IPS-18a (cell line): ENCODE results near the gene ITGB1.
"Not testable (repeated sequence)": the region's sequence is repeated elsewhere in the genome, so short reads cannot be mapped to it uniquely, and the experiment has no call there.

Source experiments
- H3K27ac ChIP-seq: one replicate; pipeline ENCODE4 v1.5.1; 2013; ENCODE audit warnings: low read length
- H3K27me3 ChIP-seq: one replicate; pipeline ENCODE4 v1.6.1; 2013; ENCODE audit warnings: mild to moderate bottlenecking, low read length; ENCODE audit not compliant: control insufficient read depth, insufficient read depth
- H3K36me3 ChIP-seq: one replicate; pipeline ENCODE4 v1.6.1; 2013; ENCODE audit warnings: low read depth, low read length; ENCODE audit not compliant: control insufficient read depth
- H3K4me1 ChIP-seq: one replicate; pipeline ENCODE4 v1.6.1; 2013; ENCODE audit warnings: low read depth, low read length; ENCODE audit not compliant: control insufficient read depth
- H3K4me3 ChIP-seq: one replicate; pipeline ENCODE4 v1.5.1; 2013; ENCODE audit warnings: low read length
- H3K9ac ChIP-seq: one replicate; pipeline ENCODE4 v1.6.1; 2013; ENCODE audit warnings: mild to moderate bottlenecking, low read length, moderate library complexity
- H3K9me3 ChIP-seq: one replicate; pipeline ENCODE4 v1.6.1; 2013; ENCODE audit warnings: low read depth, low read length; ENCODE audit not compliant: control insufficient read depth

Gene ITGB1

GRCh38 chr10:32987172-32987571 is 29.1 kb upstream of the ITGB1 start:
- Histone ChIP-seq H3K27me3 (no peaks in the 10 kb centered on the region), H3K36me3 (no peaks in the 10 kb centered on the region), H3K27ac (no peak overlapping the region), H3K9me3 (no peaks in the 10 kb centered on the region), H3K4me3 (no peak overlapping the region), H3K9ac (no peak overlapping the region), H3K4me1 (peaks cover 17% of the 10 kb centered on the region)

- Histone ChIP-seq H3K27me3 (peaks cover 4% of the 10 kb centered on the region), H3K9me3 (no peaks in the 10 kb centered on the region), H3K27ac (no peak overlapping the region), H3K4me3 (no peak overlapping the region), H3K4me1 (peaks cover 17% of the 10 kb centered on the region), H3K9ac (no peak overlapping the region), H3K36me3 (no peaks in the 10 kb centered on the region)
These were observed 27.8 kb upstream of the ITGB1 start for GRCh38 chr10:32985775-32986350.

- Histone ChIP-seq H3K27ac (no peak overlapping the region), H3K4me1 (peaks cover 17% of the 10 kb centered on the region), H3K9ac (no peak overlapping the region)
These were observed 27.3 kb upstream of the ITGB1 start for GRCh38 chr10:32985341-32985764.

GRCh38 chr10:32984003-32984600 is 26.1 kb upstream of the ITGB1 start:
- Histone ChIP-seq H3K9ac (no peak overlapping the region), H3K36me3 (no peaks in the 10 kb centered on the region), H3K4me1 (peaks cover 17% of the 10 kb centered on the region), H3K27ac (no peak overlapping the region), H3K27me3 (peaks cover 4% of the 10 kb centered on the region), H3K9me3 (no peaks in the 10 kb centered on the region), H3K4me3 (no peak overlapping the region)

More at GRCh38 chr10:32985341-32985764, 27.3 kb upstream of the ITGB1 start:
- H3K9me3 ChIP-seq = no peaks in the 10 kb centered on the region
- H3K4me3 ChIP-seq = no peak overlapping the region
- no peaks in the 10 kb centered on the region for H3K36me3 ChIP-seq
- H3K27me3 ChIP-seq = peaks cover 4% of the 10 kb centered on the region

DNA sequence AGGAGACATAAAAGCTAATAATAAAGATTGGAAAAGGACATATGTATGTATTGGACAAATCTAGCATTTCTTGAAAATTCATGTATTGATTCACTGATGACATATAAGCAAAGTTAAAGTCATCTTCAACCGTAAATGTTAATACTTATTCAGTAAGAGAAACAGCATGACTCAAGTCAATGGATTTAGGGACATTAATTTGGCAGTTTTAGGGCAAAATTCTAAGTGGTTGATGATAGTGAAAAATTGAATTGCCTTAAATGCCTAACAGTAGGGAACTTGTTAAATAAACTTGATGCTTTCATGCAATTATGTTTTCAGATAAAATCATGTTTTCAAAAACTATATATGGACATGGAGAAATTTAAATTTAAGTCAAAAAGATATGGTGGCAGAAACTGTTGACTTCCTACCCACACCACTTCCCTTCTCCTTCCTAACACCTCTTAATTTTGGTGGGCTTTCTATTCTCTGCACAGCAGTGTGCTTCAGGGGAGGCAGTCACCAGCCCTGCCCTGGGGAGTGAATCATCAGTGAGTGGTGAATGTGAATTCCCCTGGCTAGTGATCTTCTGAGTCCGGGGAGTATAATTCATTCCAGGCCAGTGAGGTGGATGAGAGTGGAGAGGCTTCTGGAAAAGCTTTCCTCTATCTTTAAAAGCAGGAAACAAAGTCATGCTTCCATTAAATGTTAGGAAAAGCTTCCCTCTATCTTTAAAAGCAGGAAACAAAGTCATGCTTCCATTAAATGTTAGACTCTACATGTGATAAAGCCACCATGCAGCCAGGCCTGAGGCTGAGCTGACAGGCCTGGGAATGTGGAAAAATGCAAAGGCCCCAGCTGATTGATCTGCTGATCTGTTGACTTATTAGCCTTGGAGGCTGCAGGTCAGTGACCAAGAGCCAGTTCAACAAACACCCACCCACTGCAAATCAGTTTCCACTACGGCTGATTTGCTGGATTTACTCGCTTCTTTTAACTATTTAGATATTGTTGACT is 25.2 kb upstream of the ITGB1 start:
- Histone ChIP-seq H3K4me1 (peaks cover 17% of the 10 kb centered on the region), H3K27me3 (peaks cover 4% of the 10 kb centered on the region), H3K36me3 (no peaks in the 10 kb centered on the region), H3K4me3 (no peak overlapping the region), H3K27ac (no peak overlapping the region), H3K9ac (no peak overlapping the region), H3K9me3 (no peaks in the 10 kb centered on the region)

GRCh38 chr10:32982293-32982709 is 24.3 kb upstream of the ITGB1 start:
- peaks cover 17% of the 10 kb centered on the region for H3K4me1 ChIP-seq
- no peak overlapping the region for H3K27ac ChIP-seq
- no peaks in the 10 kb centered on the region for H3K9me3 ChIP-seq
- H3K27me3 ChIP-seq = peaks cover 4% of the 10 kb centered on the region
- no peak overlapping the region for H3K9ac ChIP-seq
- no peaks in the 10 kb centered on the region for H3K36me3 ChIP-seq
- H3K4me3 ChIP-seq = no peak overlapping the region

- H3K9ac ChIP-seq = no peak overlapping the region
These were observed 23.7 kb upstream of the ITGB1 start for GRCh38 chr10:32981760-32982159.

DNA sequence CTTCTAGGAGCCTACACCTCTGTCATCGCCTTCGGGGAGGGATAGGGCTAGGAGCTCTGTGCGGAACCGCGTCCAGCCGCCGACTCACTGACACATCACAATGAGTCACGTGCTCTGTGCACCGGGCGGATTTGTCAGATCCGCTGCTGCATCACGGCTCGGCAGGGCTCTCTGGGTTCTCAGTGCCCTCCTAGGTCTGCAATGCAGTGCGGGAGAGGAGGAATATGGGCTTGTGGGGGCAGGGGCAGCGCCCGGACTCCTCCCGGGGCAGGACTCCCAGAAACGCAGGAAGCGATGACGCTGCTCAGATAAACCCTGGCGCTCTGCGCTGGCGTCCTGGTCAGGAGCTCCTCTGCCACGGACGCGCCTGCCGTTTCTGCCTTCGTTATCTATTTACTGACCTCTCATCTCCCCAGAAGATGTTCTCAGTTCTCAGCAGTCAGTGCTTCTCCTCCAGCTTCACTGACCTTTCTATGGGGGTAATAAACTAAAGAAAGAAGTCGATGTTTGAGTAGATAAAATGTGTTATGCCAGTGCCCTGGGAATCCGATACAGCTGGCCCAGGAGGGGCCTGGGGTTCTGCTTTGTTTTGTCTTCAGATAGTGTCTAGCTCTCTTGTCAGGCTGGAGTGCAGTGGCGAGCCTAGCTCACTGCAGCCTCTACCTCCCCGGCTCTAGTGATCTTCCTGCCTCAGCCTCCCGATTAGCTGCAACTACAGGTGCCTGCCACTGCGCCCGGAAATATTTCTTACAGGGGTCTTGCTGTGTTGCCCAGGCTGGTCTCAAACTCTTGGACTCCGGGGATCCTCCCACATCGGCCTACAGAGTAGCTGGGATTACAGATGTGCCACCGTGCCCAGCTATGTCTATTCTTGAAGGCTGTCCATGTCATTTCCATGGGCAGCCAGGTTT is 22.8 kb upstream of the ITGB1 start:
- peak overlapping the region; percentile 57 for H3K4me3 ChIP-seq
- H3K27me3 ChIP-seq = peaks cover 4% of the 10 kb centered on the region
- no peaks in the 10 kb centered on the region for H3K9me3 ChIP-seq
- no peaks in the 10 kb centered on the region for H3K36me3 ChIP-seq
- H3K4me1 ChIP-seq = peaks cover 13% of the 10 kb centered on the region
- H3K9ac ChIP-seq = peak overlapping the region; percentile 24
- no peak overlapping the region for H3K27ac ChIP-seq

More at GRCh38 chr10:32981760-32982159, 23.7 kb upstream of the ITGB1 start:
- Histone ChIP-seq H3K4me3 (no peak overlapping the region), H3K27me3 (peaks cover 4% of the 10 kb centered on the region), H3K4me1 (peaks cover 17% of the 10 kb centered on the region), H3K27ac (no peak overlapping the region), H3K36me3 (no peaks in the 10 kb centered on the region), H3K9me3 (no peaks in the 10 kb centered on the region)

DNA sequence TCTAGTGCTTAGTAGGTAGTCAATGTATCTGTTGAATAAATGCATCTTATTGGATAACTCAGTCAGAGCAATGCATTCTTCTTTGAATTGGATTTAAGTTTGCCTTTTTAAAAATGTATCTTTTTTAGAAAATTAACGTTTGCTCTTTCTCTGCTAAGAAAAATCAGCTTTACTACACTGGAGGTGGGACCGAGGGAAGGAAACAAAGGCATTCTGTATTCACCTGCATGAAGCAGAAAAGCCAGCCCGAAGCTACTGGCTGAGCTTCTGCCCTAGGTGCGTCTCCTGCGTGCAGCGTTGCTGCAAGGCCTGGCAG is 22.2 kb upstream of the ITGB1 start:
- peaks cover 7% of the 10 kb centered on the region for H3K4me1 ChIP-seq
- H3K9me3 ChIP-seq = no peaks in the 10 kb centered on the region
- H3K27ac ChIP-seq = no peak overlapping the region
- peak overlapping the region; percentile 57 for H3K4me3 ChIP-seq
- H3K36me3 ChIP-seq = no peaks in the 10 kb centered on the region
- H3K9ac ChIP-seq = peak overlapping the region; percentile 24
- peaks cover 4% of the 10 kb centered on the region for H3K27me3 ChIP-seq

- H3K27ac ChIP-seq, H3K4me1 ChIP-seq, H3K9ac ChIP-seq, H3K4me3 ChIP-seq, H3K27me3 ChIP-seq, H3K9me3 ChIP-seq, H3K36me3 ChIP-seq: not testable (repeated sequence)
These were observed 21.7 kb upstream of the ITGB1 start for GRCh38 chr10:32979719-32980118.

DNA sequence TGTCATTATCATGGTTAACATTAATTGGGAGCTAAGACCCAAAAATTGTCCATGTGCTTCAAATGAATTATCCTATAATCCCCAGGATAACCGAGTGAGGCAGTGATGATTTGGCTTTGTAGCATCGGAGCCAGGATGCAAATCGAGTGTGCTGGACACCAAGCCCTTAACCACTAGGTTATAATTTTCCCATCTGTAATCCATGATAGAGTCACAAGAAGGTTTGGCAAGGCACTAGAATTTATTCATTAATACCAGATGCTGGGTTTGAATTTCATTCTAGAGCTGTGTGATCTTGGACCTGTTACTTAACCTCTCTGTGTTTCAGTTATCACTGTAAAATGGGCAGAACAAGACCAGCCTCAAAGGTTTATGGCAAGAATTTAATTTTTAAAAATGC is 21.0 kb upstream of the ITGB1 start:
- Histone ChIP-seq H3K27ac (no peak overlapping the region), H3K27me3 (peaks cover 4% of the 10 kb centered on the region), H3K9ac (no peak overlapping the region), H3K36me3 (no peaks in the 10 kb centered on the region), H3K9me3 (no peaks in the 10 kb centered on the region), H3K4me1 (peaks cover 7% of the 10 kb centered on the region), H3K4me3 (no peak overlapping the region)
